ENCODE data around the gene SIAH3. TPM values are rescaled to one million over a fixed set of nuclear protein-coding genes. Genes with fewer than 3 reads are reported as not detected.

The SIAH3 gene
- total RNA-seq, 2 donors from 2014 or later, result not detected

DNA sequence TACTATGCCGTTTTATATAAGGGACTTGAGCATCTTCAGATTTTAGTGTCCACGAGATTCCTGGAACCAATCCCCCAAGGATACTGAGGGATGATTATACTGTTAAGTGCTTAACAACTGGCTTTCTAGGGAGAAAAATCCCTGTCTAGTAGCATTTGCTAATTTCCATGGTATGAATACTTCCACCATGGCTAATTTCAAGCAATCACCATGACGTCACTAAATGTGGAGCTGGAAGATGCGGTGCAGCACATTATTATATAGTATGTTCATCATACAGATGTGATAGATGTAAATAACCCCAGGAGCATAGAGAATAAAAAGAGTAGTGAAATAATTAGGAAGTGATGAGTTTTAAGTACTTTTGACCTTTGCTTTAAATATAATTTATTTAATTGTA lies 72.7 kb downstream of the SIAH3 start:
- peaks cover 2% of the 10 kb centered on the region for H3K4me1 ChIP-seq
- H3K27me3 ChIP-seq, result no peaks in the 10 kb centered on the region
- no peak for TF ChIP-seq CTCF (IDR thresholded peaks at IDR 0.05)
- no peak overlapping the region for H3K4me3 ChIP-seq
- no peak overlapping the region for H3K9ac ChIP-seq (ENCODE audit: low read depth in 2 of 2, low read length in 2 of 2)
- intact Hi-C loops (cut with DNase I), result no loop called here
- H3K36me3 ChIP-seq, result no peaks in the 10 kb centered on the region
- no peak for DNase-seq
- no peaks in the 10 kb centered on the region for H3K9me3 ChIP-seq
- no peak overlapping the region for H3K27ac ChIP-seq

DNA sequence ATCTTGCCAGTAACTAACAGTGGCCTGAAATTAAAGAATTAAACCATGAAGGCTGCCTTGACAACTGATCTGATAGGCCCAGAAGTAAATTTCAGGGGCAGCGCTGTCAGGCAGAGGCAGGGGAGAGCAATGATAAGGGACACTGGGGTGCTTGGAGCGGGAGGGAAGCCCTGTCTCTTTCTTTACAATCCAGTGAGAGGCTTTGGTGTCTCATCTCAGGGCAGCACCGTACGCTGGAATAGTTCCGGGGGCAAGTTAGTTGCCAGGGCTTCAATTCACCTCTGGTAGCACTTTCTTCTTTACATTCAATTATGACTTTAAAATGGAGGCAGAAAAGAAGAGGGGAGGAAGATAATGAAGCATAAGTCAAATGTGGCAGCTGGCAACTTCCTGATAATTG lies 74.8 kb downstream of the SIAH3 start:
- no peaks in the 10 kb centered on the region for H3K9me3 ChIP-seq
- intact Hi-C loops (cut with DNase I), result no loop called here
- no peak overlapping the region for H3K9ac ChIP-seq (ENCODE audit: low read depth in 2 of 2, low read length in 2 of 2)
- DNase-seq, result no peak
- H3K27me3 ChIP-seq, result no peaks in the 10 kb centered on the region
- no peaks in the 10 kb centered on the region for H3K36me3 ChIP-seq
- no peak for TF ChIP-seq CTCF (IDR thresholded peaks at IDR 0.05)
- no peak overlapping the region for H3K4me3 ChIP-seq
- H3K27ac ChIP-seq, result no peak overlapping the region
- H3K4me1 ChIP-seq, result peaks cover under 1% of the 10 kb centered on the region

DNA sequence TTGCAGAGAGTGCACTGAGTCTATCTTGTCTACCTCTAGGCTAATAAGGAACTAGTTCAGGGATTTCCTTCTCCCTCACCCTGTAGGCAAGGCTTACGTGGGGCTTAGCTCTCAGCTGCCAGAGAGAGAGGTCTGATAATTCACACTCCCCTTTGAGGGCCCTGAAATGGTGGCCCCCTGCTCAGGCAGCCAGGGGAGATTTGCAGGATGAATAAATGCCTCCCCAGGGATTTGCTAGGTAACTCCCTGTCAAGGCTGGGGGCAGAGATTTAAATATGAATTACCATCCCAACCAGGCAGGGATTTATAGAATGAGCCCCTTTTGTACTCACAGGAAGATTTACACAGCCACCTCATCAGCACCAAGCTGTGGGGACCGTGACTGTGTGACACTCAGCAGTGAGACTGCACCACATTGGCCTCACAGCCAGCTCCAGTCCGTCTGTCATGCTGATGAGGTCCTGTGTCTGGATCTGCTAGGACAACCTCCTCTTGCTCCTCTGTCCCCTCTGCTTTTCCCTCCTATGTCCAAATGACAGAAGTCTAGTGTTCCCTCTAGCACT lies 76.1 kb downstream of the SIAH3 start:
- H3K27ac ChIP-seq, result no peak overlapping the region
- no peaks in the 10 kb centered on the region for H3K9me3 ChIP-seq
- H3K4me3 ChIP-seq, result no peak overlapping the region
- DNase-seq, result no peak
- no peak overlapping the region for H3K9ac ChIP-seq (ENCODE audit: low read depth in 2 of 2, low read length in 2 of 2)
- intact Hi-C loops (cut with DNase I), result no loop called here
- H3K36me3 ChIP-seq, result no peaks in the 10 kb centered on the region
- TF ChIP-seq CTCF (IDR thresholded peaks at IDR 0.05), result no peak
- H3K4me1 ChIP-seq, result no peaks in the 10 kb centered on the region
- no peaks in the 10 kb centered on the region for H3K27me3 ChIP-seq

GRCh38 chr13:45773944-45774343 lies 77.6 kb downstream of the SIAH3 start:
- Histone ChIP-seq H3K27ac (no peak overlapping the region), H3K9ac (ENCODE audit: low read depth in 2 of 2, low read length in 2 of 2) (no peak overlapping the region), H3K4me1 (no peaks in the 10 kb centered on the region), H3K9me3 (no peaks in the 10 kb centered on the region), H3K36me3 (no peaks in the 10 kb centered on the region), H3K27me3 (no peaks in the 10 kb centered on the region), H3K4me3 (no peak overlapping the region)
- no peak for TF ChIP-seq CTCF (IDR thresholded peaks at IDR 0.05)
- intact Hi-C loops (cut with DNase I), result no loop called here
- no peak for DNase-seq

DNA sequence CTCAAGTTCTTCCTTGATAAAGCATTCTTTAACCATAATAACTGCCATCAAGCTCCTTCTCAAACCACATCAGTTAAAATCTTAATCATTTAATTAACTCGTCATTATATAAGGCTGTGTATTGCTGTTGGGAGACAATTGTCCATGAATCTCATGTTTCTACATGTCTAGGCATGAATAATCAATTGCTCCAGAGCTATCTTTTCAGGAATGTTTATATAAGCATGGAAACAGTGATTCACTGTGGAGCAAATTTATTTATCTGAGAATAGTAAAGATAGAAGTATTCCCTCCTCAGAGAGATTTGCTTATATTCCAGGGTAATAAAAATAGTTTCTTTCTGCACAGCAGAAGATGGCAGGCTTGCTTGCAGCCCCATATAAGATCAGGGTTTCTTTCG lies 78.3 kb downstream of the SIAH3 start:
- H3K4me3 ChIP-seq, result no peak overlapping the region
- intact Hi-C loops (cut with DNase I), result no loop called here
- no peaks in the 10 kb centered on the region for H3K36me3 ChIP-seq
- no peak for DNase-seq
- no peak overlapping the region for H3K27ac ChIP-seq
- no peaks in the 10 kb centered on the region for H3K9me3 ChIP-seq
- no peaks in the 10 kb centered on the region for H3K4me1 ChIP-seq
- H3K27me3 ChIP-seq, result no peaks in the 10 kb centered on the region
- no peak for TF ChIP-seq CTCF (IDR thresholded peaks at IDR 0.05)
- no peak overlapping the region for H3K9ac ChIP-seq (ENCODE audit: low read depth in 2 of 2, low read length in 2 of 2)

Measured in colonic mucosa (tissue), 4 donors.